Peyer's patch (tissue), 4 donors: ENCODE measurements around the gene LBX2.

Experiments
- CTCF ChIP-seq, 6 experiments: fragments of 450-650 bp in 4 of 6; fragments of 200-600 bp in 2 of 6; sonication (generic) in 1 of 6; IDR thresholded peaks; one replicate each; pipeline ENCODE4 v1.5.1; 2017 to 2019; ENCODE audit warnings: antibody characterized with exemption in 6 of 6, mild to moderate bottlenecking in 3 of 6, moderate library complexity in 1 of 6
- POLR2A ChIP-seq, 2 donors: fragments of 450-650 bp; IDR thresholded peaks; one replicate each; pipeline ENCODE4 v1.5.1; 2017; ENCODE audit warnings: antibody characterized with exemption in 2 of 2, mild to moderate bottlenecking in 2 of 2, moderate library complexity in 2 of 2

GRCh38 chr2:74510272-74510671, 10.9 kb upstream of the LBX2 start:
- TF ChIP-seq POLR2A (IDR thresholded peaks at IDR 0.05) (no peak), CTCF (IDR thresholded peaks at IDR 0.05) (no peak)
